ENCODE results near the gene GSTT4.

GSTT4 gene

DNA sequence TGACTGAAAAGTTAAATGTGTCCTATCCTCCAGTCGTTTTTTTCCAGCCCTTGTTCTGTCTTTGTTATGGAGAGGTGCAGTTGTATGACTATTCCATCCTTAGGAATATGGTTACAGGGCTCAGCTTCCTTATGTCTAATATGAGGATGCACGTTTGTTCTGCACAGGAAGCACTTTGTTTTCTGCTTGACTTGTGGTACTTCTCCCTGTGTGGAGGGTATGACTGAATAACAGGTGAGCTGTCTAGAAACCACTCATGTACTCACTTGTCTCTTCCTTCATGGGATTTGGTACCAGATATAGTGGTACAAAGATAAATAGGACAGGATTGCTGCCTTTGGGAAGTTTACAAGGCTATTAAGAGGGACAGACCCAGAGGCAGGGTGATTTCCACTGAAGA lies 23.3 kb upstream of the GSTT4 start:
- Histone ChIP-seq H3K4me1 (ENCODE audit: control insufficient read depth, low read length) (peaks cover 36% of the 10 kb centered on the region), H3K36me3 (ENCODE audit: control insufficient read depth, low read length) (peaks cover 5% of the 10 kb centered on the region; the same call in 1 of the 2 replicates), H3K79me2 (ENCODE audit: control insufficient read depth, low read length) (peaks cover 88% of the 10 kb centered on the region), H3F3A (ENCODE audit: control insufficient read depth, insufficient read depth) (no peaks in the 10 kb centered on the region), H3K4me2 (ENCODE audit: low read length) (peak overlapping the region; percentile 36), H3K9me3 (ENCODE audit: control insufficient read depth, insufficient read depth, low read length) (no peaks in the 10 kb centered on the region), H3K9me2 (replicated peaks; ENCODE audit: control insufficient read depth, low read length) (no peaks in the 10 kb centered on the region), H3K4me3 (ENCODE audit: low read length) (no peak overlapping the region), H3K27me3 (ENCODE audit: control insufficient read depth, low read length) (no peaks in the 10 kb centered on the region), H4K20me1 (ENCODE audit: control insufficient read depth, insufficient read depth, low read depth, low read length) (peaks cover 11% of the 10 kb centered on the region; the same call in 1 of the 2 replicates), H3K27ac (ENCODE audit: low read depth, low read length) (no peak overlapping the region)
- TF ChIP-seq EZH2phosphoT487 (IDR thresholded peaks at IDR 0.05; ENCODE audit: borderline replicate concordance, low read length): no peak
- TF ChIP-seq, protein P1, sequence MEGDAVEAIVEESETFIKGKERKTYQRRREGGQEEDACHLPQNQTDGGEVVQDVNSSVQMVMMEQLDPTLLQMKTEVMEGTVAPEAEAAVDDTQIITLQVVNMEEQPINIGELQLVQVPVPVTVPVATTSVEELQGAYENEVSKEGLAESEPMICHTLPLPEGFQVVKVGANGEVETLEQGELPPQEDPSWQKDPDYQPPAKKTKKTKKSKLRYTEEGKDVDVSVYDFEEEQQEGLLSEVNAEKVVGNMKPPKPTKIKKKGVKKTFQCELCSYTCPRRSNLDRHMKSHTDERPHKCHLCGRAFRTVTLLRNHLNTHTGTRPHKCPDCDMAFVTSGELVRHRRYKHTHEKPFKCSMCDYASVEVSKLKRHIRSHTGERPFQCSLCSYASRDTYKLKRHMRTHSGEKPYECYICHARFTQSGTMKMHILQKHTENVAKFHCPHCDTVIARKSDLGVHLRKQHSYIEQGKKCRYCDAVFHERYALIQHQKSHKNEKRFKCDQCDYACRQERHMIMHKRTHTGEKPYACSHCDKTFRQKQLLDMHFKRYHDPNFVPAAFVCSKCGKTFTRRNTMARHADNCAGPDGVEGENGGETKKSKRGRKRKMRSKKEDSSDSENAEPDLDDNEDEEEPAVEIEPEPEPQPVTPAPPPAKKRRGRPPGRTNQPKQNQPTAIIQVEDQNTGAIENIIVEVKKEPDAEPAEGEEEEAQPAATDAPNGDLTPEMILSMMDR (IDR thresholded peaks at IDR 0.05; ENCODE audit: low read depth, low read length, poor library complexity, severe bottlenecking): no peak

DNA sequence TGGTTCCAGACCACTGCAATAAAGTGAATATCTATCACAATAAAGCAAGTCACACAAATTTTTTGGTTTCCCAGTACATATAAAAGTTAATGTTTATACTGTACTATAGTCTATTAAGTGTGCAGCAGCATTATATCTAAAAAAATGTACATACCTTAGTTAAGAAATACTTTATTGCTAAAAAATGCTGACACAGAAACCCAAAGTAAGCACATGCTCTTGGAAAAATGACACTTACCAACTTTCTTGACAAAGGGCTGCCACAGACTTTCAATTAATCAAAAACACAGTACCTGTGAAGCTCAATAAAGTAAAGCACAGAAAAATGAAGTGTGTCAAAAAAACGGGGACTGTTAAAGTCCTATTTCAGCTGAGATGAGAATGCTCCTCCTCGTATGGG lies 22.7 kb upstream of the GSTT4 start:
- Histone ChIP-seq H4K20me1 (ENCODE audit: control insufficient read depth, insufficient read depth, low read depth, low read length) (peaks cover 11% of the 10 kb centered on the region; the same call in 1 of the 2 replicates), H3K79me2 (ENCODE audit: control insufficient read depth, low read length) (peaks cover 90% of the 10 kb centered on the region)

DNA sequence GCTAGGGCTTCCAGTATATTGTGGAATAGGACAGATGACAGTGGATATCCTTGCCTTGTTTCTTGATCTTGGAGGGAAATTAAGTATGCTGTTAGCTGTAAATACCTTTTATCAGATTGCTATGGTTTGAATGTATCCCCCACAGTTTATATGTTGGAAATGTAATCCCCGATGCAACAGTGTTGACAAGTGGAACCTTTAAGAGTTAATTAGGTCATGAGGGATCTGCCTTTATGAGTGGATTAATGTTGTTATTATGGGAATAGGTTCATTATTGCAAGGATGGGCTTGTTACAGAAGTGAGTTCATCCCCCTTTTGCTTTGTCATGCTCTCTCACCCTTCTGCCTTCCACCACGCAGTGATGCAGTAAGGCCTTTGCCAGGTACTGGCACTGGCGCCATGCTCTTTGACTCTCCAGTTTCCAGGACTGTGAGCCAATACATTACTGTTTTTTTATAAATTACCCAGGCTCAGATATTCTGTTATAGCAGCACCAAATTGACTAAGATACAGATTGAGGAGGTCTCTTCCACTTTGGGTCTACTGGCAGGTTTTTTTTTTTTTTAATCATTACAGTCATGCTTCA lies 22.2 kb upstream of the GSTT4 start:
- Histone ChIP-seq H4K20me1 (ENCODE audit: control insufficient read depth, insufficient read depth, low read depth, low read length) (peaks cover 11% of the 10 kb centered on the region; the same call in 1 of the 2 replicates), H3F3A (ENCODE audit: control insufficient read depth, insufficient read depth) (no peaks in the 10 kb centered on the region), H3K4me2 (ENCODE audit: low read length) (0 out of 2 replicates have a peak overlapping the region, but pooled peaks have one; percentile 36), H3K27me3 (ENCODE audit: control insufficient read depth, low read length) (no peaks in the 10 kb centered on the region), H3K36me3 (ENCODE audit: control insufficient read depth, low read length) (peaks cover 5% of the 10 kb centered on the region; the same call in 1 of the 2 replicates), H3K4me3 (ENCODE audit: low read length) (no peak overlapping the region), H3K4me1 (ENCODE audit: control insufficient read depth, low read length) (peaks cover 41% of the 10 kb centered on the region), H3K79me2 (ENCODE audit: control insufficient read depth, low read length) (peaks cover 91% of the 10 kb centered on the region), H3K27ac (ENCODE audit: low read depth, low read length) (no peak overlapping the region), H3K9me2 (replicated peaks; ENCODE audit: control insufficient read depth, low read length) (no peaks in the 10 kb centered on the region), H3K9me3 (ENCODE audit: control insufficient read depth, insufficient read depth, low read length) (no peaks in the 10 kb centered on the region)
- TF ChIP-seq, protein P1 (IDR thresholded peaks at IDR 0.05; ENCODE audit: low read depth, low read length, poor library complexity, severe bottlenecking): no peak
- no peak for TF ChIP-seq EZH2phosphoT487 (IDR thresholded peaks at IDR 0.05; ENCODE audit: borderline replicate concordance, low read length)

More for the DNA sequence above, 22.7 kb upstream of the GSTT4 start:
- H3K9me3 ChIP-seq (ENCODE audit: control insufficient read depth, insufficient read depth, low read length): no peaks in the 10 kb centered on the region
- peak overlapping the region; percentile 36 for H3K4me2 ChIP-seq (ENCODE audit: low read length)
- H3K9me2 ChIP-seq (replicated peaks; ENCODE audit: control insufficient read depth, low read length): no peaks in the 10 kb centered on the region
- H3K4me3 ChIP-seq (ENCODE audit: low read length): no peak overlapping the region
- H3K36me3 ChIP-seq (ENCODE audit: control insufficient read depth, low read length): peaks cover 5% of the 10 kb centered on the region; the same call in 1 of the 2 replicates
- H3K27me3 ChIP-seq (ENCODE audit: control insufficient read depth, low read length): no peaks in the 10 kb centered on the region
- TF ChIP-seq, protein P1 (IDR thresholded peaks at IDR 0.05; ENCODE audit: low read depth, low read length, poor library complexity, severe bottlenecking): no peak
- no peak for TF ChIP-seq EZH2phosphoT487 (IDR thresholded peaks at IDR 0.05; ENCODE audit: borderline replicate concordance, low read length)
- no peak overlapping the region for H3K27ac ChIP-seq (ENCODE audit: low read depth, low read length)
- peaks cover 41% of the 10 kb centered on the region for H3K4me1 ChIP-seq (ENCODE audit: control insufficient read depth, low read length)
- H3F3A ChIP-seq (ENCODE audit: control insufficient read depth, insufficient read depth): no peaks in the 10 kb centered on the region
